OCI-LY7 (cell line): ENCODE measurements around the gene CRADD. TPM values are rescaled to one million over a fixed set of nuclear protein-coding genes. Genes with fewer than 3 reads are reported as not detected.

ENCODE experiments used
- BruUV-seq: library from RNA; stranded (reverse); fragments of 400-500 nt; replicated peaks from 2 replicates; lab custom pipeline; 2021; lab: Mats Ljungman, UMichigan
- CTCF ChIA-PET: fragments of 300-600 bp; sonication (Branson Sonifier 250); formaldehyde crosslinking; loops from one replicate; lab custom pipeline; 2022; ENCODE audit warnings: antibody characterized with exemption; ENCODE audit not compliant: unreplicated experiment; lab: Charles Lee
- POLR2A ChIA-PET: fragments of 300-600 bp; sonication (Branson Sonifier 250); formaldehyde crosslinking; loops from one replicate; lab custom pipeline; 2022; ENCODE audit warnings: antibody characterized with exemption; lab: Charles Lee
- DNase-seq: peaks from one replicate; pipeline ENCODE4 v3.0.0-alpha.2; 2015; ENCODE audit warnings: low spot score
- H2AFZ ChIP-seq: fragments of 200-600 bp; sonication (generic), shearing (Covaris generic); 2 replicates; pipeline ENCODE4 v1.6.1; 2014; ENCODE audit warnings: mild to moderate bottlenecking, antibody characterized with exemption, low read length, moderate library complexity
- H3K27ac ChIP-seq: fragments of 200-600 bp; sonication (generic); 2 replicates; pipeline ENCODE4 v1.5.1; 2014; ENCODE audit warnings: mixed run types, low read depth, mild to moderate bottlenecking, moderate library complexity, low read length, inconsistent platforms; ENCODE audit not compliant: poor library complexity, severe bottlenecking
- H3K36me3 ChIP-seq: fragments of 200-600 bp; sonication (generic); 2 replicates; pipeline ENCODE4 v1.6.1; 2014; ENCODE audit warnings: mild to moderate bottlenecking, antibody characterized with exemption, low read length, moderate library complexity, mixed read lengths; ENCODE audit not compliant: insufficient read depth
- H3K4me1 ChIP-seq: fragments of 200-600 bp; sonication (generic); 2 replicates; pipeline ENCODE4 v1.5.1; 2014; ENCODE audit warnings: mild to moderate bottlenecking, low read length; ENCODE audit not compliant: insufficient read depth, poor library complexity, severe bottlenecking
- H3K4me2 ChIP-seq: fragments of 200-600 bp; sonication (generic); 2 replicates; pipeline ENCODE4 v1.6.1; 2014; ENCODE audit warnings: mild to moderate bottlenecking, low read length
- H3K4me3 ChIP-seq: fragments of 200-600 bp; sonication (generic); 2 replicates; pipeline ENCODE4 v1.5.1; 2014; ENCODE audit warnings: mild to moderate bottlenecking, low read depth, low read length; ENCODE audit not compliant: poor library complexity, severe bottlenecking
- H3K79me2 ChIP-seq: fragments of 200-600 bp; sonication (generic); 2 replicates; pipeline ENCODE4 v1.6.1; 2016; ENCODE audit warnings: low read depth, mild to moderate bottlenecking, low read length, moderate library complexity, mixed read lengths; ENCODE audit not compliant: insufficient read depth
- H3K9me2 ChIP-seq: fragments of 200-600 bp; sonication (generic); 2 replicates; pipeline ENCODE4 v1.6.1; 2016; ENCODE audit warnings: mild to moderate bottlenecking, low read length, mixed read lengths; ENCODE audit not compliant: insufficient read depth
- H3K9me3 ChIP-seq: fragments of 200-600 bp; sonication (generic); 2 replicates; pipeline ENCODE4 v1.6.1; 2014; ENCODE audit warnings: mild to moderate bottlenecking, mixed run types, low read length, mixed read lengths
- H4K20me1 ChIP-seq: fragments of 200-600 bp; sonication (generic); 2 replicates; pipeline ENCODE4 v1.6.1; 2014; ENCODE audit warnings: mild to moderate bottlenecking, antibody characterized with exemption, low read length, moderate library complexity, mixed read lengths; ENCODE audit not compliant: insufficient read depth
- CTCF ChIP-seq: fragments of 200-600 bp; sonication (generic); conservative IDR thresholded peaks from 2 replicates; pipeline ENCODE4 v1.5.1; 2014; ENCODE audit warnings: mild to moderate bottlenecking, antibody characterized with exemption, low read length, moderate library complexity, mixed read lengths
- EZH2phosphoT487 ChIP-seq: fragments of 200-600 bp; sonication (generic); IDR thresholded peaks from 2 replicates; pipeline ENCODE4 v1.6.1; 2018; ENCODE audit warnings: low read depth, borderline replicate concordance, mild to moderate bottlenecking, mixed run types, antibody characterized with exemption, low read length, moderate library complexity, mixed read lengths
- intact Hi-C: fragments of 100-400 bp; cut with micrococcal nuclease; formaldehyde crosslinking; loops from one replicate; pipeline ENCODE4 v1.10.0; 2022; ENCODE audit not compliant: unreplicated experiment
- total RNA-seq, 2 experiments: library from RNA; depleted of rRNA in 1 of 2; stranded (reverse); fragments of >200 nt in 1 of 2; shearing (Covaris generic) in 1 of 2; gene quantifications; 2 replicates each; pipeline ENCODE4 v1.2.3, GENCODE V29; 2014 to 2022

The CRADD gene
- total RNA-seq, 2 experiments from 2014 or later: 10.5 to 16.8 TPM

GRCh38 chr12:93916402-93916801, 239.2 kb downstream of the CRADD start:
- H3K79me2 ChIP-seq: no peaks in the 10 kb centered on the region
- no peaks in the 10 kb centered on the region for H3K36me3 ChIP-seq
- POLR2A ChIA-PET: interaction anchor here (0.6 to 0.7 kb wide), 2 partner anchors 72 to 1955 kb away, joined by 3 to 5 read pairs; no protein-coding TSS in a partner anchor
- no peak overlapping the region for H2AFZ ChIP-seq
- H3K4me2 ChIP-seq: no peak overlapping the region
- no peak for DNase-seq
- no peak overlapping the region for H3K27ac ChIP-seq
- H4K20me1 ChIP-seq: no peaks in the 10 kb centered on the region
- no peak for TF ChIP-seq EZH2phosphoT487
- no peak for TF ChIP-seq CTCF
- H3K9me2 ChIP-seq: no peaks in the 10 kb centered on the region
- no peak overlapping the region for H3K4me3 ChIP-seq
- CTCF ChIA-PET: no interaction called here
- H3K9me3 ChIP-seq: no peaks in the 10 kb centered on the region
- intact Hi-C loops: no loop called here
- no peaks in the 10 kb centered on the region for H3K4me1 ChIP-seq
- no TSS peak for BruUV-seq

DNA sequence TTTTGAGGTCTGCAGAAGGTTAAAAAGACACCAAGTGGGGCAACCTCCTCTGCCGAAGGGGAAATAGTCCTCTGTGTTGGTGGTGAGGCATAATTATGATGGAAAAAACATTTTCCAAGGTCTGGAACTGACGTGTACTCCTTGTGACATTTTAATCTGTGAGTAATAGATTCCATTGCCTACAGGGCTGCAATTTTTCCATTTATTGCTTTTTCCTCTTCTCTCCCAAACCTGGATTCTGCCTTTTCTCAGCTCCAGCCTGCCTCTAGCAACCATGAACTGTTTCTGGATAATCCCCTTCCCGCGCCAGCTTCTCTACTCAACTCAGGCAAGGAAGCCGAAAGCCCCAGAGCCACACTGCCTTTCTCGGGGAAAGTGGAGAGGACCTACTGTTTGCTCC, 241.1 kb downstream of the CRADD start:
- no TSS peak for BruUV-seq
- TF ChIP-seq CTCF (no peak), EZH2phosphoT487 (no peak)
- Histone ChIP-seq H3K9me2 (no peaks in the 10 kb centered on the region), H3K27ac (no peak overlapping the region), H4K20me1 (no peaks in the 10 kb centered on the region), H3K79me2 (no peaks in the 10 kb centered on the region), H3K9me3 (no peaks in the 10 kb centered on the region), H3K4me3 (no peak overlapping the region), H2AFZ (no peak overlapping the region), H3K4me2 (no peak overlapping the region), H3K36me3 (no peaks in the 10 kb centered on the region), H3K4me1 (no peaks in the 10 kb centered on the region)
- DNase-seq: no peak
- CTCF ChIA-PET: no interaction called here
- intact Hi-C loops: no loop called here
- POLR2A ChIA-PET: no interaction called here

GRCh38 chr12:93918900-93919299, 241.7 kb downstream of the CRADD start:
- no TSS peak for BruUV-seq
- Histone ChIP-seq H3K27ac (no peak overlapping the region), H3K9me3 (no peaks in the 10 kb centered on the region), H3K36me3 (no peaks in the 10 kb centered on the region), H3K79me2 (no peaks in the 10 kb centered on the region), H3K4me2 (no peak overlapping the region), H4K20me1 (no peaks in the 10 kb centered on the region), H3K9me2 (no peaks in the 10 kb centered on the region), H3K4me1 (no peaks in the 10 kb centered on the region), H3K4me3 (no peak overlapping the region), H2AFZ (no peak overlapping the region)
- DNase-seq: no peak
- ChIA-PET CTCF (no interaction called here), POLR2A (no interaction called here)
- no peak for TF ChIP-seq CTCF
- intact Hi-C loops: no loop called here
